ENCODE measurements around the gene TIMM17A. TPM values are rescaled to one million over a fixed set of nuclear protein-coding genes. Genes with fewer than 3 reads are reported as not detected.

TIMM17A gene
- total RNA-seq, 1 experiment from 2014 or later: 56.1 TPM

DNA sequence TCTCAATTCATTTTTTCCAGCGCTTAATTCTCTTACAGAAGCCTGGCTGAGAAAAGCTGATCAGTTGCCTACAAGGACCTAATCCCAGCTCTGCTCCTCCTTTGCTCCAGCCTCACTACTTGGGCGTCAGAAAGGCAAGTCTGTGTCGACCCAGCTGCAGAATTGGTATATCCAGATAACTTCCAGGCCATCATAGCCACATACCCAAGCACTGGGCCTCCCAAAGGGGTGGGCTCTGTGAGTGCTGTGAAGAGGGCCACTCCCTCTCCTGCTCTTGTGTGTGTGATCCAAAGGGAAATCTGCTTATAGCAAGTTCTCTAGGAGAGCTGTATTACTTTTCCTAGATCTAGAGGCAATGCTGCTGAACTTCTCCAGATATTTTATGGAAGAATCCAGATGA lies 27.0 kb upstream of the TIMM17A start:
- H3K9me3 Mint-ChIP-seq: no peaks in the 10 kb centered on the region
- ChIA-PET POLR2A (no interaction called here), CTCF (interaction anchor here (2.0 kb wide), 1 partner anchor 33 kb away, joined by 5 read pairs; no protein-coding TSS in a partner anchor)
- no peak overlapping the region for H3K4me3 Mint-ChIP-seq
- no peak for TF ChIP-seq TEAD1 (CRISPR knock-in tag; IDR thresholded peaks at IDR 0.05)
- TF ChIP-seq AFF4 (CRISPR knock-in tag; IDR thresholded peaks at IDR 0.05; ENCODE audit: borderline replicate concordance): no peak
- no peak for TF ChIP-seq ESRRA (CRISPR knock-in tag; IDR thresholded peaks at IDR 0.05; ENCODE audit: borderline replicate concordance)
- no peak for TF ChIP-seq ZNF232 (CRISPR knock-in tag; IDR thresholded peaks at IDR 0.05)
- TF ChIP-seq SOX15 (CRISPR knock-in tag; IDR thresholded peaks at IDR 0.05): no peak
- TF ChIP-seq JAZF1 (CRISPR knock-in tag; IDR thresholded peaks at IDR 0.05): no peak
- TF ChIP-seq, protein P1, sequence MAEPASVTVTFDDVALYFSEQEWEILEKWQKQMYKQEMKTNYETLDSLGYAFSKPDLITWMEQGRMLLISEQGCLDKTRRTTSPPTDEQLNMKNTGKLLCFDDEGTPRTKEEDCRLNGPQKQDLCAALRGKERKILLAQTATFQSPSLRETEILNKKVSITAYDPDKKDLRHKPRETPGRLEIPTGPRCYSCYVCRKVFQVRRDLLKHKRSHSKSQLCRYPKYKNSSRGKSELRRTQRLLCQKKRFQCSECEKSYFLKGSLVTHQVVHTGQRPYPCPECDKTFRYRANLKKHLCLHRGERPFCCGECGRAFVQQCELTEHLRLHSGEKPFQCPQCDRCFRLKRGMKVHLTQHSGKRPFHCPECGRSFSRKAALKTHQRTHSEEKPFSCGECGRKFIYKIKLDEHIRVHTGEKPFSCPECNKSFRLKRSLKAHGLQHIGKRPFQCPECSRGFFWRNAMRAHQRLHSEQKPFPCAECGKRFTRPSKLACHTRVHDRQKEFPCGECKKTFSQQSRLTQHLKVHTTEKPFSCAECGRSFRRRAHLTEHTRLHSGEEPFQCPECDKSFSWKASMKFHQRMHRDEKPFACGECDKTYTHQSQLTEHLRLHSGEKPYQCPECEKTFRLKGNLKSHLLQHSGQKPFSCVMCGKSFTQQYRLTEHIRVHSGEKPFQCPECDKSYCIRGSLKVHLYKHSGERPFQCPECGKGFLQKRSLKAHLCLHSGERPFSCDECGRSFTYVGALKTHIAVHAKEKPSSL (CRISPR knock-in tag; conservative IDR thresholded peaks at IDR 0.05): no peak
- no peak for TF ChIP-seq RELA (CRISPR knock-in tag; IDR thresholded peaks at IDR 0.05; ENCODE audit: borderline replicate concordance)
- TF ChIP-seq, protein P2, sequence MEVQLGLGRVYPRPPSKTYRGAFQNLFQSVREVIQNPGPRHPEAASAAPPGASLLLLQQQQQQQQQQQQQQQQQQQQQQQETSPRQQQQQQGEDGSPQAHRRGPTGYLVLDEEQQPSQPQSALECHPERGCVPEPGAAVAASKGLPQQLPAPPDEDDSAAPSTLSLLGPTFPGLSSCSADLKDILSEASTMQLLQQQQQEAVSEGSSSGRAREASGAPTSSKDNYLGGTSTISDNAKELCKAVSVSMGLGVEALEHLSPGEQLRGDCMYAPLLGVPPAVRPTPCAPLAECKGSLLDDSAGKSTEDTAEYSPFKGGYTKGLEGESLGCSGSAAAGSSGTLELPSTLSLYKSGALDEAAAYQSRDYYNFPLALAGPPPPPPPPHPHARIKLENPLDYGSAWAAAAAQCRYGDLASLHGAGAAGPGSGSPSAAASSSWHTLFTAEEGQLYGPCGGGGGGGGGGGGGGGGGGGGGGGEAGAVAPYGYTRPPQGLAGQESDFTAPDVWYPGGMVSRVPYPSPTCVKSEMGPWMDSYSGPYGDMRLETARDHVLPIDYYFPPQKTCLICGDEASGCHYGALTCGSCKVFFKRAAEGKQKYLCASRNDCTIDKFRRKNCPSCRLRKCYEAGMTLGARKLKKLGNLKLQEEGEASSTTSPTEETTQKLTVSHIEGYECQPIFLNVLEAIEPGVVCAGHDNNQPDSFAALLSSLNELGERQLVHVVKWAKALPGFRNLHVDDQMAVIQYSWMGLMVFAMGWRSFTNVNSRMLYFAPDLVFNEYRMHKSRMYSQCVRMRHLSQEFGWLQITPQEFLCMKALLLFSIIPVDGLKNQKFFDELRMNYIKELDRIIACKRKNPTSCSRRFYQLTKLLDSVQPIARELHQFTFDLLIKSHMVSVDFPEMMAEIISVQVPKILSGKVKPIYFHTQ (CRISPR knock-in tag; IDR thresholded peaks at IDR 0.05): no peak
- TF ChIP-seq ZNF281 (CRISPR knock-in tag; IDR thresholded peaks at IDR 0.05): no peak
- no peak for TF ChIP-seq ZNF121 (CRISPR knock-in tag; IDR thresholded peaks at IDR 0.05)
- no peak for TF ChIP-seq ETV6 (CRISPR knock-in tag; IDR thresholded peaks at IDR 0.05)
- TF ChIP-seq TEAD4 (CRISPR knock-in tag; IDR thresholded peaks at IDR 0.05): no peak
- TF ChIP-seq, protein P3, sequence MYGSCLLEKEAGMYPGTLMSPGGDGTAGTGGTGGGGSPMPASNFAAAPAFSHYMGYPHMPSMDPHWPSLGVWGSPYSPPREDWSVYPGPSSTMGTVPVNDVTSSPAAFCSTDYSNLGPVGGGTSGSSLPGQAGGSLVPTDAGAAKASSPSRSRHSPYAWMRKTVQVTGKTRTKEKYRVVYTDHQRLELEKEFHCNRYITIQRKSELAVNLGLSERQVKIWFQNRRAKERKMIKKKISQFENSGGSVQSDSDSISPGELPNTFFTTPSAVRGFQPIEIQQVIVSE (CRISPR knock-in tag; IDR thresholded peaks at IDR 0.05; ENCODE audit: borderline replicate concordance): no peak
- no peak for TF ChIP-seq ZNF416 (CRISPR knock-in tag; IDR thresholded peaks at IDR 0.05)
- no peak for TF ChIP-seq HMGA2 (CRISPR knock-in tag; IDR thresholded peaks at IDR 0.05)
- TF ChIP-seq ZNF671 (CRISPR knock-in tag; IDR thresholded peaks at IDR 0.05): no peak
- TF ChIP-seq ARID4B (CRISPR knock-in tag; IDR thresholded peaks at IDR 0.05; ENCODE audit: borderline replicate concordance): no peak
- no peaks in the 10 kb centered on the region for H3K36me3 Mint-ChIP-seq
- no peaks in the 10 kb centered on the region for H3K4me1 Mint-ChIP-seq
- no peaks in the 10 kb centered on the region for H3K27me3 Mint-ChIP-seq (ENCODE audit: low read depth)
- DNase-seq (ENCODE audit: low spot score) (no peak), ATAC-seq (peak; percentile 34; the same call in 1 of the 2 replicates)
- no peak overlapping the region for H3K27ac Mint-ChIP-seq
